ENCODE measurements around the gene HELZ2. TPM values are rescaled to one million over a fixed set of nuclear protein-coding genes. Genes with fewer than 3 reads are reported as not detected.
A peak's percentile ranks its signal among the peaks of the same experiment; 100 is the strongest.

The HELZ2 gene
- total and polyA plus RNA-seq, 5 experiments from 2014 or later: 3.1 to 24.4 (median 4.6) TPM

DNA sequence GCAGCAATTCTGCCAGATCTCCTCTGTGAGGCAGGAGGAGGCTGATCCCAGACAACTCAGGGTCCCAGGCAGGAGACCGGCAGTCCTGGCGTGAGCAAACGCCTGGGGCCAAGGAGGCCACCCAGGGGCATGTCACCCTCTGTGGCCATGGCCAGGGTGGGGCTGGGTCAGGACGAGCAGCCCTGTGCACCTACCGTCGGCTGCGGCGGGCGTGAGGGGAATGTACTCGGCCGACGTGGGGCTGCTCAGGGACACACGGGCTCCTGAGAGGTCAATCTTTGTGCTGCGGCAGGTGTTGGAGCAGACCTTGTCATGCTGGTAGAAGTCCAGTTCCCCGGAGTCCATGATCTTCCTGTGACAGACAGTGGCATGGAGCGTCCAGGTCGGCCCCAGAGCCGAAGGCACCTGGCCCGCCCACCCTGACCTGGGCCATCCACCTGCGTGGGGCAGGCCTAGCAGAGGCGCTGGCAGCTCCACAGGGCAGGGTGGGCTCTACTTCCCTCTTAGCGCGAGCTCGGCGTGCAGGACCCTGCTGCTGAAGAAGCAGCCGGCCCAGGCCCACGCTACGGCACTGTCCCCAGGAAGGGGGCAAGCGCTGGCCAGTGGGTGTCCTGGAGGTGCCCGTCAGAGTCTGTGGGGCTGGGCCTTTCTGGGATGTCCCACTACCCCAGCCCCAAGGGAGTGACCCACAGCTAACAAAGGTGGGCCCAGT is 21.5 kb upstream of the HELZ2 start:
- Mint-ChIP-seq H3K4me1 (peaks cover 0 to 3% (median under 1%) of the 10 kb centered on the region in 4 donors), H3K27ac (no peak overlapping the region), H3K36me3 (peaks cover 7 to 58% (median 44%) of the 10 kb centered on the region in 3 donors), H3K27me3 (no peaks in the 10 kb centered on the region), H3K9me3 (no peaks in the 10 kb centered on the region), H3K4me3 (no peak overlapping the region)
- POLR2A ChIA-PET: interaction anchor here (1.0 kb wide), 1 partner anchor 8 kb away, joined by 5 read pairs; no protein-coding TSS in a partner anchor
- DNase-seq (no peak), ATAC-seq (no peak)

DNA sequence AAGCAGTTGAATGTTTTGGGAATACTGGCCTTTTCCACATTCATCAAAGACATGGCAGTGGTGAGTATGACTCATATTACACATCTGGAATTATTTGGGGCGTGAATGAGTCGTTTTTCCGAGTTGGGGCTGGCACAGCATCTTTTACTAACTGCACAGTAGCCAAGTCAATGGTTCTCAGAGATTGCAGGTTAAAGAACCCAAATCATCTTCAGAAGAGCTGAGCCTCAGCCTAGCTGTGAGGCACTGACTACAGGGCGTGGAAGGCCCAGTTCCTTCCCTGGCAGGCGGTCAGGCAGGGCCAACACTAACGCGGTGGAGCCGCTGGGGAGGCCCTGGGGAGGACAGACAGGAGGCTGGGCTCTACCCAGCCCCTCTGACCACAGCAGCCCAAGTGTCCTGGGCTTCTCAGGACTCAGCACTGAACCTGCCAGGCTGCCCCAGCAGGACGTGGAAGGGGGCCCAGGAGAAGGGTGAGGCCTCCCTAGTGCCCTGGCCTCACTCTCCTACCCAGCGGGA is 20.1 kb upstream of the HELZ2 start:
- DNase-seq (no peak), ATAC-seq (no peak)
- H3K9me3 Mint-ChIP-seq: no peaks in the 10 kb centered on the region
- no peaks in the 10 kb centered on the region for H3K27me3 Mint-ChIP-seq
- H3K4me1 Mint-ChIP-seq: peaks cover 0 to 3% (median under 1%) of the 10 kb centered on the region in 4 donors
- no peak overlapping the region for H3K4me3 Mint-ChIP-seq
- H3K36me3 Mint-ChIP-seq: peaks cover 7 to 65% (median 39%) of the 10 kb centered on the region in 3 donors
- POLR2A ChIA-PET: interaction anchor here (0.9 kb wide), 1 partner anchor 47 kb away, joined by 3 read pairs; no protein-coding TSS in a partner anchor
- H3K27ac Mint-ChIP-seq: no peak overlapping the region

DNA sequence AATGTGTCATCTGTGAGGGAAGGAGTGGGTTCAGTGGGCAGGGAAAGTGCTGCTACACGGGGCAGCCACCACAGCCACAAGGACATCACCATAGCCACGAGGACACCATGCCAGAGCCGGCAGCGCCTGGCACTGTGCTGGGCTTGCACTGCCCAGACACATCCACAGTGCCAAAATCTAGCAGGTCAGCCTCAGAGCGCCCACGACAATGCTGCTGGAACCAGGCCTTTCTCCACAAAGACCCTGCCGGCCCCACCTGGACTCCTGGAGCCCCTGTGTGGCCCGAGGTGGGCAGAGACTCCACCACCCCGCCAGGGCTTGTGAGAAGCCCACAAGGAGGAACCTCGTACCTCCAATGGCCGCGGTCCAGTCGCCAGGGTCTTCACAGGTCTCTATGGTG is 18.6 kb upstream of the HELZ2 start:
- Mint-ChIP-seq H3K27me3 (no peaks in the 10 kb centered on the region), H3K36me3 (peaks cover 10 to 64% (median 31%) of the 10 kb centered on the region in 3 donors), H3K4me3 (no peak overlapping the region), H3K4me1 (peaks cover 6 to 9% (median 8%) of the 10 kb centered on the region in 4 donors), H3K27ac (peak overlapping the region in 1 of 10 donors; percentile 43), H3K9me3 (no peaks in the 10 kb centered on the region)
- POLR2A ChIA-PET: interaction anchor here (1.2 kb wide), 1 partner anchor 55 kb away, joined by 4 read pairs; the partner anchor contains the start of gene PTK6
- ATAC-seq: no peak
- no peak for DNase-seq

DNA sequence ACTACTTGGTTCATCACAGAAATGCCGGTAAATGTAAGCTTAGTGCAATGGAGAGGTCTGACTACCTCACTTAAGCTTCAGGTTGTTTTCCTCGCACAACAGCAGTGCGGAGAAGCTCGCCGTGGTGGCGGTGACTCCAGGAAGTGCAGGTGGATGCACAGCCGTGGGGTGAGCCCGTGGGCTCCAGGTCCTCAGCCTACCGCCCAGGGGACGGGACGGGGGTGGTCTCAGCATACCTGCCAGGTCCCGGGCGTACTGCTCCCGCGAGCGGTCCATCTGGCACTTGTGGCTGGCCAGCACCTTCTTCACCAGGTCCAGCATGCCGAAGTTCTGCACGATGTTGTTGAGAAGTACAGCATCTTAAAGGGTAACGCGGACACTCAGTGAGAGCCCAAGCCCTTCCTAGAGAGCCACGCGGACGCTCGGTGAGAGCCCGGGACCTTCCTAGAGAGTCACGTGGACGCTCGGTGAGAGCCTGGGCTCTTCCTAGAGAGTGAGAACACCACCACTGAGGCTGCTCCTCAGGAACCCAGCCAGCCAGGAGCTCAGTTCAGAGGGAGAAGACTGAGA is 17.8 kb upstream of the HELZ2 start:
- ATAC-seq (no peak), DNase-seq (no peak)
- Mint-ChIP-seq H3K36me3 (peaks cover 10 to 60% (median 27%) of the 10 kb centered on the region in 3 donors), H3K27ac (no peak overlapping the region), H3K4me3 (no peak overlapping the region), H3K9me3 (no peaks in the 10 kb centered on the region), H3K4me1 (peaks cover 11 to 16% (median 14%) of the 10 kb centered on the region in 4 donors), H3K27me3 (no peaks in the 10 kb centered on the region)
- POLR2A ChIA-PET: interaction anchor here (1.1 to 1.2 kb wide), 3 partner anchors 18 to 67 kb away, joined by 3 to 4 read pairs (median 3); partner anchors contain the start of genes HELZ2 and PTK6

DNA sequence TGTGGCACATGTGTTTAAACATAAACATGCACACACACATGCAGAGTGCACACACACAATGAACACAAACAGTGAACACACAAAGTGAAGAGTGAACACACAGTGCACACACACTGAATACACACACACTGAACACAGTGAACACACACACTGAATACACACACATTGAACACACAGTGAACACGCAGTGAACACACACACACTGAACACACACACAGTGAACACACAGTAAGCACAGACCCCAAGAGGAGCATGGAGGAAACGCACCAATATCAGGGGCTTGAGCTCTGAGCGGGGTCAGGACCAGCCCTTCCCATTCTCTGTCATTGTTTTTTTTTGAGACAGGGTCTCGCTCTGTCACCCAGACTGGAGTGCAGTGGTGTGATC is 17.1 kb upstream of the HELZ2 start:
- ATAC-seq (no peak), DNase-seq (no peak)
- Mint-ChIP-seq H3K36me3 (peaks cover 10 to 53% (median 27%) of the 10 kb centered on the region in 3 donors), H3K4me1 (peaks cover 11 to 17% (median 15%) of the 10 kb centered on the region in 4 donors), H3K4me3 (no peak overlapping the region), H3K9me3 (no peaks in the 10 kb centered on the region), H3K27me3 (no peaks in the 10 kb centered on the region), H3K27ac (no peak overlapping the region)
- POLR2A ChIA-PET: interaction anchor here (0.6 to 1.1 kb wide), 3 partner anchors 10 to 67 kb away, joined by 3 read pairs; partner anchors contain the start of gene HELZ2

DNA sequence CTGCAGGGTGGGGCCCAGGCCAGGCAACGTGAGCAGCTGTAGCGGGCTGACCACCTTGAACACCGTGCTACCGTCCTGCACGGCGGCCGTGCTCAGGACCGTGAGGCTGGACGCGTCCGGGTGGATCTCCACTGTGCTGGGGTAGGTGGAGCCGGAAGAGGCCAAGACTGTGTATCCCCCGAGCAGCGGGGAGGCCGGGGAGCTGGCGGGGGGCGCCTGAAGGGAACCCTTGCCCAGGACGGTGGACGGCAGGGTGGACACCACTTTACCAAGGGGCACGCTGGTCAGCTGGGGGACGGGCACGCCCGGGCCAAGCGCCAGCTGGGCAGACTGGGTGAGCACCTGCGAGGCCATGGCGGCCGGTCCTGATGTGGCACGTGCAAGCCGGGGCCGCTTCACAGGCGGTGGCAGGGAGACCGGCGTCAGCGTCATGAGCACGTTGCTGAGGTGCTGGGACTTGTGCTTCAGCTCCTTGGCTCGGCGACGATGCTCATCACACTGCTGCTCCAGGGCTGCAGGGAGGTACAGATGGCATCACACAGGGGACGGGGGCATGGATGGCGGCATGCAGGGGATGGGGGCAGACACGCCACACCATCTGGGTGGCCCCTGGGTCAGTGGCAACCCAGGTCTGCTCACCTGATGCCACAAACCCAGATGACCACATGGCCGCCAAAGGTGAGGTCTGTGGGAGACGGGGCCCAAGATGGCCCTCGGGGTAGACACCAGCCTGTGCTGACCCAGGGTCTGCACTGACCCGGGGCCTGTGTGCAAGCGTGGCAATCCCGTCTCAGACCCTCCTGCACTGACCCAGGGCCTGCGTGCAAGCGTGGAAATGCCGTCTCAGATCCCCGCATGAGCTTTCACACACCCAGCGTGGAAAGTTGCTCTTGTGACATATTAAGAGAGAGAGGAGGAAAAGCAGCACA is 16.4 kb upstream of the HELZ2 start:
- Mint-ChIP-seq H3K9me3 (no peaks in the 10 kb centered on the region), H3K27me3 (no peaks in the 10 kb centered on the region), H3K27ac (no peak overlapping the region), H3K4me3 (no peak overlapping the region), H3K36me3 (peaks cover 10 to 52% (median 27%) of the 10 kb centered on the region in 3 donors), H3K4me1 (peaks cover 13 to 22% (median 19%) of the 10 kb centered on the region in 4 donors)
- POLR2A ChIA-PET: interaction anchor here (0.6 to 1.1 kb wide), 2 partner anchors 11 to 16 kb away, joined by 3 read pairs; partner anchors contain the start of gene HELZ2
- DNase-seq (peak in 1 of 10 donors; percentile 46), ATAC-seq (no peak)

DNA sequence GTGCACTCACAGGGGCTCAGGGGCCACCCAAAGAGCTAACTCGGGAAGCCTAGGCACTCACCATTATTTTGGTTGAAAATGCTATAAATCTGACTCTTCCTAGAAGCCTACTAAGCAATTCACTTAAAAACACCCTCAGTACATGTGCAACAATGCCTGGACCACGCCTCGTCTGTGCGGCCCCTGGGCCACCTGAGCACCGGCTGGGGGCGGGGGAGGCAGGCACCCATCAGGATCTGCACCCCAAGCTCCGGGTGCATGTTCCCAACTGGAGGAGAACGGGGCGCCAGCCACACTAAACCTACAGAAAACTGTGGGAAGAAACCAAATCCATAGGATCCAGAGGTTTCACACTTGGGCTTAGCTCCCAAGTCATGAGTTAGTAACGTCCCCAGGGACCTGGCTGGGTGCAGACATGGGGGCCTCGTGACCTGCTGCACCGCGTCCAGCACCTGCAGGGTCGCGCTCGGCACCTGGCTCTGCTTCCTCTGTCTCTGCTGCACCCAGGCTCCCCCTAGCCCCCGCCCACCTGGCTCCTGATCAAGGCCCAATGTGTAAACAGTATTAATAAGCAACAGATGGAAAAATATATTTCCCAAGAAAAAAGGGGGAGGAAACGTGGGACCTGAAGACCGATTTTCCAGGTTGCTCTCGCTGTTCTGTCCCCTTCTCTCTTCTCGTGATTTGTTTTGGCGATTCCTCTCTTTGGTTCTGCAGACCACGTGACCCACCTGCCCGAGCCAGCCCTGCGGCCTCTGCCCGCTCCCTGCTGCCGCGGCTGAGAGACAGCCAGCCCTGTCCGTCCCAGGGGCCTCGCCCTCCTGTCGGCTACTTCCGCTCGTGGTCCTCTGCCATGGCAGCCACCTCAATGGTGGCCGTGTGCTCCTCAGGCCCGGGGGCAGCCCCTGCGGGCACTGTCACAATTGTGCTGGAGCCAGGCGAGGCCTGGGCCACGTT is 15.5 kb upstream of the HELZ2 start:
- DNase-seq (peak in 1 of 10 donors; percentile 45), ATAC-seq (no peak)
- POLR2A ChIA-PET: no interaction called here
- Mint-ChIP-seq H3K27me3 (no peaks in the 10 kb centered on the region), H3K27ac (peak overlapping the region in 1 of 10 donors; percentile 21), H3K9me3 (no peaks in the 10 kb centered on the region), H3K4me3 (no peak overlapping the region), H3K4me1 (peaks cover 13 to 23% (median 19%) of the 10 kb centered on the region in 4 donors), H3K36me3 (peaks cover 10 to 47% (median 22%) of the 10 kb centered on the region in 3 donors)

DNA sequence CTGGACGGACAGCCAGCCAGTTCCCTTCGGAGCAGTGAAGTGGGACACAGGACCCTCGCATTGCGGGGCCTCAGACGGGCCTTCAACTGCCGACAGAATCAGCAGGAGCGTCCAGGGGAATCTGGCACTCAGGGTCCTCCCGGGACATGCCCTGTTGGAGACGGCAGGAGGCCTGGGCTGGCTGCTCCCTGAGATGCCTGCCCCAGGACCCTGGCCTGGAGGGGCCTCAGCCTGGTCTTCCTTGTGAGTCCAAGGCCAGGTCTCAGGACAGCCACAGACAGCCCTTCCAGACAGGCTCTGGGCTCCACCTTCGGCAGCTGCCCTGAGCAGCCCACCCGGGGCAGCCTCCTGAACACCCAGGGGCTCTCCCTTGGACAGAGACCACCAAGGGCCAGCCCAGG is 14.6 kb upstream of the HELZ2 start:
- peaks cover 13 to 24% (median 19%) of the 10 kb centered on the region in 4 donors for H3K4me1 Mint-ChIP-seq
- peaks cover 0 to 2% (median 0%) of the 10 kb centered on the region in 5 donors for H3K27me3 Mint-ChIP-seq
- ATAC-seq: no peak
- H3K36me3 Mint-ChIP-seq: peaks cover 10 to 46% (median 21%) of the 10 kb centered on the region in 3 donors
- DNase-seq: peak in 1 of 10 donors; percentile 49
- H3K27ac Mint-ChIP-seq: peak overlapping the region in 7 of 10 donors; percentile 44 to 92 (median 66)
- POLR2A ChIA-PET: interaction anchor here (0.6 to 1.7 kb wide), 2 partner anchors 19 to 52 kb away, joined by 5 to 6 read pairs; no protein-coding TSS in a partner anchor
- peak overlapping the region in 1 of 10 donors; percentile 37 for H3K4me3 Mint-ChIP-seq
- no peaks in the 10 kb centered on the region for H3K9me3 Mint-ChIP-seq

DNA sequence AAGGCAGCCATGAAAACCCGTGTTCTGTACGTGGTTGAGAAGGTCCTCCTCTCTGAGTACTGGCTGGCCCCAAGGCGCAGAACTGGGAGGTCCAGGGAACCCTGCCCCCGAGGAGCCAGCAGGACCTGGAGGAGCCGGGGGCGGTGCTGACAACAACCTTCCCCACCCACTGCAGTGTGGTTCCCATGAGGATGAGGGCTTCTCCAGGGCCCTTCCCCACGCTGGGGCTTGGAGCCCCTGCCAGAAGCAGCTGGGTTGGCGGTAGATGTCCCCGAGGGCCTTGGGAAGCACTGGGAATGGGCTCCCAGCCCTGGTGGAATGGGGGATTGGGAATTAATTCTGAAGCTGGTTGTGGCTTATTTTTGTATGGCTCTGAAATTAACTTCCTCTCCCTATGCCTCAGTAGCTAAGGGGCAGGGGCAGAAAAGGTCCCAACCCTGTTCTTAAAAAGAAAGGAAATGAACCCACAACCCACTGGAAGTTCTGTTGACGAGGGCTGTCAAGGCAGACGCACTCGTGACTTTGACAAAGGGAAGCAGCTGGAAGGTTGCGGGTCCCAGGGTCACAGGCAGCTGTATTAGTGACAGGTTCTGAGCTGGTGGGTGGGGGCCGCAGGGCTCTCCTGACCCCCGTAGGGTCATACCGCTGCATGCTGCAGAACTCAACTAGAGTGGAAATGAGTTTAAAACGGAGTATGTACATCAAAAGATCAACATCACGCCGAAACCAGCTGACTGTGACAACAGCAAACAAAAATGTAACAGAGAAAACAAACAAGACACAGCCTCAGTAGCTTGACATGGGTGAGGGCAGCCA is 13.9 kb upstream of the HELZ2 start:
- peak in 4 of 10 donors; percentile 33 to 62 (median 59) for DNase-seq
- H3K9me3 Mint-ChIP-seq: no peaks in the 10 kb centered on the region
- ATAC-seq: peak; percentile 39 to 89
- H3K4me1 Mint-ChIP-seq: peaks cover 13 to 24% (median 18%) of the 10 kb centered on the region in 4 donors
- POLR2A ChIA-PET: interaction anchor here (0.6 to 1.7 kb wide), 4 partner anchors 11 to 53 kb away, joined by 3 to 6 read pairs (median 5); no protein-coding TSS in a partner anchor
- peak overlapping the region in 6 of 10 donors; percentile 20 to 64 (median 43) for H3K4me3 Mint-ChIP-seq
- H3K27ac Mint-ChIP-seq: peak overlapping the region in 8 of 10 donors; percentile 44 to 92 (median 74)
- H3K36me3 Mint-ChIP-seq: peaks cover 5 to 40% (median 15%) of the 10 kb centered on the region in 3 donors
- H3K27me3 Mint-ChIP-seq: peaks cover 0 to 2% (median 0%) of the 10 kb centered on the region in 5 donors

DNA sequence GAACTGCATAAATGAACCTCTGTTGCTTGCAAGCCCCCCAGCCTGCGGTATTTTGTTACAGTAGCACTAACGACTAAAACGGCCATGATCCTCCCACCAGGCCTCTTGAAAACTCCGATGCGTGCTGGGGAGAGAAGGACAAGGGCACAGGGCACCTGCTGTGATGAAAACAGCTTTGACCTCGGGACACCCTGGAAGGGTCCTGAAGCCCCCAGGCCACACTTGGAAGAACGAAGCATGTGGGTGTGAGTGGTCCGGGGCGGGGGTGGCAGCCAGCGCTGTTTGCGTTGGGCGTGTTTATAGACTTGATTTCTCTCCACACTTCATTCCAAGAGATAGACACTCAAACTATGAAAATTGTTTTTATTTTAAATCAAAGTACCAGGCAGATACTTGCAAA is 13.2 kb upstream of the HELZ2 start:
- POLR2A ChIA-PET: interaction anchor here (1.5 to 1.7 kb wide), 3 partner anchors 12 to 54 kb away, joined by 3 to 6 read pairs (median 5); no protein-coding TSS in a partner anchor

More for the DNA sequence above, 13.2 kb upstream of the HELZ2 start:
- H3K9me3 Mint-ChIP-seq: no peaks in the 10 kb centered on the region
- H3K36me3 Mint-ChIP-seq: peaks cover 4 to 36% (median 13%) of the 10 kb centered on the region in 3 donors
- ATAC-seq (no peak), DNase-seq (peak in 1 of 10 donors; percentile 27)
- H3K4me1 Mint-ChIP-seq: peaks cover 13 to 24% (median 18%) of the 10 kb centered on the region in 4 donors
- H3K27ac Mint-ChIP-seq: peak overlapping the region in 5 of 10 donors; percentile 4 to 92 (median 74)
- H3K4me3 Mint-ChIP-seq: peak overlapping the region in 2 of 10 donors; percentile 1 to 36
- H3K27me3 Mint-ChIP-seq: peaks cover 0 to 2% (median 0%) of the 10 kb centered on the region in 5 donors
